ENCODE measurements around the gene PGC.

DNA sequence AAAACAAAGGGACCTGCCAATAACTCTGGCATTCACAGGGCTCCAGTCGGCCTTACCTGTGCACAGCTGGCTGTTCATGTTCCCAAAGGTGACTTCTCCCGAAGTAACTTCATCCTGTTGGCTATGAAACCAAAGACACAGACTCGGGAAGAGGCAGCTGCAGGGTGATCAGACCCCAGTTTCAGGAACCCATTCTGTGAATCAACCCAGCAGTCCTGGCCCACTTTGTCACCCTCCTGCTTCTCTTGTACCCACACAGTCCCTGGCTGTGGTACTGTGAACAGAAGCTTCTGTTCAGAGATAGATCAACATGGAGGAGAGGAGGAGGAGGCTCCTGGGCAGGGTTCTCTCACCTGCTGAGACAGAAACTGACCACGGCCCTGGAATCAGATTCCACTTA is 8.7 kb upstream of the PGC start:
- TF ChIP-seq POLR2A (IDR thresholded peaks at IDR 0.05) (no peak), POLR2AphosphoS5 (IDR thresholded peaks at IDR 0.05) (no peak)
- TF ChIP-seq, protein P1, sequence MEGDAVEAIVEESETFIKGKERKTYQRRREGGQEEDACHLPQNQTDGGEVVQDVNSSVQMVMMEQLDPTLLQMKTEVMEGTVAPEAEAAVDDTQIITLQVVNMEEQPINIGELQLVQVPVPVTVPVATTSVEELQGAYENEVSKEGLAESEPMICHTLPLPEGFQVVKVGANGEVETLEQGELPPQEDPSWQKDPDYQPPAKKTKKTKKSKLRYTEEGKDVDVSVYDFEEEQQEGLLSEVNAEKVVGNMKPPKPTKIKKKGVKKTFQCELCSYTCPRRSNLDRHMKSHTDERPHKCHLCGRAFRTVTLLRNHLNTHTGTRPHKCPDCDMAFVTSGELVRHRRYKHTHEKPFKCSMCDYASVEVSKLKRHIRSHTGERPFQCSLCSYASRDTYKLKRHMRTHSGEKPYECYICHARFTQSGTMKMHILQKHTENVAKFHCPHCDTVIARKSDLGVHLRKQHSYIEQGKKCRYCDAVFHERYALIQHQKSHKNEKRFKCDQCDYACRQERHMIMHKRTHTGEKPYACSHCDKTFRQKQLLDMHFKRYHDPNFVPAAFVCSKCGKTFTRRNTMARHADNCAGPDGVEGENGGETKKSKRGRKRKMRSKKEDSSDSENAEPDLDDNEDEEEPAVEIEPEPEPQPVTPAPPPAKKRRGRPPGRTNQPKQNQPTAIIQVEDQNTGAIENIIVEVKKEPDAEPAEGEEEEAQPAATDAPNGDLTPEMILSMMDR (IDR thresholded peaks at IDR 0.05) = no peak
